Upper lobe of left lung (tissue), 6 donors: Measurements from ENCODE around the gene KHK. TPM values are rescaled to one million over a fixed set of nuclear protein-coding genes. Genes with fewer than 3 reads are reported as not detected.
A peak's percentile ranks its signal among the peaks of the same experiment; 100 is the strongest.

ENCODE experiments used
- ATAC-seq, 2 donors: fragments of 200-7000 bp; cut with Tn5 transposase; one replicate each; pipeline ENCODE4 v1.9.1; 2022; ENCODE audit warnings: mild to moderate bottlenecking in 2 of 2, moderate library complexity in 2 of 2; ENCODE audit not compliant: low FRiP score in 2 of 2
- DNase-seq, 2 donors: peaks; one replicate each; pipeline ENCODE4 v3.0.0-alpha.2; 2019 to 2020
- H3K27ac ChIP-seq, 4 donors: fragments of 200-600 bp; sonication (generic); one replicate each; pipeline ENCODE4 v1.5.1; 2016 to 2019
- H3K27me3 ChIP-seq, 4 donors: fragments of 200-600 bp; sonication (generic); one replicate each; pipeline ENCODE4 v1.5.1; 2017 to 2019
- H3K36me3 ChIP-seq, 4 donors: fragments of 200-600 bp; sonication (generic); one replicate each; pipeline ENCODE4 v1.5.1; 2016 to 2019
- H3K4me1 ChIP-seq, 4 donors: fragments of 200-600 bp; sonication (generic); one replicate each; pipeline ENCODE4 v1.5.1; 2018 to 2019
- H3K4me3 ChIP-seq, 4 donors: fragments of 200-600 bp; sonication (generic); one replicate each; pipeline ENCODE4 v1.5.1; 2017 to 2019; ENCODE audit warnings: mild to moderate bottlenecking in 2 of 4, moderate library complexity in 1 of 4
- H3K9me3 ChIP-seq, 4 donors: fragments of 200-600 bp; sonication (generic); one replicate each; pipeline ENCODE4 v1.5.1; 2018 to 2019
- CTCF ChIP-seq, 6 experiments: fragments of 450-650 bp in 4 of 6; fragments of 200-600 bp in 2 of 6; sonication (generic) in 2 of 6; IDR thresholded peaks; one replicate each; pipeline ENCODE4 v1.5.1; 2016 to 2019; ENCODE audit warnings: antibody characterized with exemption in 6 of 6
- EP300 ChIP-seq, 4 donors: sonication (generic); formaldehyde crosslinking; IDR thresholded peaks; one replicate each; pipeline ENCODE4 v1.5.1; 2017; ENCODE audit warnings: antibody characterized with exemption in 4 of 4, control low read depth in 2 of 4
- POLR2A ChIP-seq, 4 donors: fragments of 450-650 bp; IDR thresholded peaks; one replicate each; pipeline ENCODE4 v1.5.1; 2016 to 2017; ENCODE audit warnings: antibody characterized with exemption in 4 of 4, mild to moderate bottlenecking in 2 of 4
- POLR2AphosphoS5 ChIP-seq, 2 donors: sonication (generic); formaldehyde crosslinking; IDR thresholded peaks; one replicate each; pipeline ENCODE4 v1.5.1; 2017; ENCODE audit warnings: antibody characterized with exemption in 2 of 2
- WGBS, 2 donors: methylation state at CpG; one replicate each; pipeline ENCODE4 v1.1.5; 2017 to 2018; 5-methylcytosine and 5-hydroxymethylcytosine counted together
- total RNA-seq, 6 donors: library from RNA; depleted of rRNA in 4 of 6; stranded (reverse); fragments of >200 nt in 4 of 6; gene quantifications; one replicate each; pipeline versions ENCODE4 v1.1.0 to v1.2.1, GENCODE V29; 2016 to 2021
- donor health status: DM: no; HTN: no; CAD: no; lungs with moderate emphysema.
- donor health status: DM: no; HTN: yes; CAD: no; lungs with severe emphysema.

Gene KHK
- total RNA-seq, 6 donors from 2014 or later, result 2.4 to 10.4 (median 6.3) TPM

- ATAC-seq (no peak), DNase-seq (no peak)
- Histone ChIP-seq H3K4me3 (no peak overlapping the region), H3K9me3 (no peaks in the 10 kb centered on the region), H3K4me1 (peaks cover 9 to 22% (median 13%) of the 10 kb centered on the region in 4 donors), H3K27me3 (no peaks in the 10 kb centered on the region), H3K27ac (no peak overlapping the region), H3K36me3 (peaks cover 0 to 12% (median 8%) of the 10 kb centered on the region in 4 donors)
- 93 to 94% methylated on average over 3 to 7 of the region's 7 CpGs for WGBS, 2 donors
- no peak for TF ChIP-seq EP300 (IDR thresholded peaks at IDR 0.05)
- TF ChIP-seq POLR2A (IDR thresholded peaks at IDR 0.05), result no peak
- no peak for TF ChIP-seq CTCF (IDR thresholded peaks at IDR 0.05)
- no peak for TF ChIP-seq POLR2AphosphoS5 (IDR thresholded peaks at IDR 0.05)
Observed at GRCh38 chr2:27136751-27137150, 50.2 kb downstream of the KHK start.

- Histone ChIP-seq H3K4me1 (peaks cover 9 to 17% (median 13%) of the 10 kb centered on the region in 4 donors), H3K9me3 (no peaks in the 10 kb centered on the region), H3K27ac (no peak overlapping the region), H3K4me3 (no peak overlapping the region), H3K27me3 (no peaks in the 10 kb centered on the region), H3K36me3 (peaks cover 0 to 5% (median 2%) of the 10 kb centered on the region in 4 donors)
- 89% methylated on average over 10 to 16 of the region's 21 CpGs for WGBS, 2 donors
- DNase-seq (peak in 1 of 2 donors; percentile 77), ATAC-seq (no peak)
- TF ChIP-seq POLR2A (IDR thresholded peaks at IDR 0.05) (no peak), POLR2AphosphoS5 (IDR thresholded peaks at IDR 0.05) (no peak), CTCF (IDR thresholded peaks at IDR 0.05) (no peak), EP300 (IDR thresholded peaks at IDR 0.05) (no peak)
Observed at GRCh38 chr2:27137322-27137935, 50.9 kb downstream of the KHK start.

GRCh38 chr2:27138111-27138510 is 51.5 kb downstream of the KHK start:
- Histone ChIP-seq H3K9me3 (no peaks in the 10 kb centered on the region), H3K27me3 (no peaks in the 10 kb centered on the region), H3K27ac (no peak overlapping the region), H3K4me3 (no peak overlapping the region), H3K4me1 (peaks cover 7 to 10% (median 8%) of the 10 kb centered on the region in 4 donors), H3K36me3 (no peaks in the 10 kb centered on the region)
- ATAC-seq (no peak), DNase-seq (no peak)
- TF ChIP-seq CTCF (IDR thresholded peaks at IDR 0.05) (no peak), POLR2AphosphoS5 (IDR thresholded peaks at IDR 0.05) (no peak), POLR2A (IDR thresholded peaks at IDR 0.05) (no peak), EP300 (IDR thresholded peaks at IDR 0.05) (no peak)
- 78 to 87% methylated on average over 5 to 7 of the region's 7 CpGs for whole genome bisulfite sequencing, 2 donors

- TF ChIP-seq CTCF (IDR thresholded peaks at IDR 0.05), result no peak
- no peak for TF ChIP-seq POLR2A (IDR thresholded peaks at IDR 0.05)
- TF ChIP-seq POLR2AphosphoS5 (IDR thresholded peaks at IDR 0.05), result no peak
- no peak for TF ChIP-seq EP300 (IDR thresholded peaks at IDR 0.05)
- no peaks in the 10 kb centered on the region for H3K36me3 ChIP-seq
- ATAC-seq (no peak), DNase-seq (no peak)
- H3K27ac ChIP-seq, result no peak within 1 kb of the TSS
- WGBS, 2 donors, result 58 to 79% methylated on average over 2 to 4 of the region's 4 CpGs
- H3K4me3 ChIP-seq, result no peak within 1 kb of the TSS
- no peaks in the 10 kb centered on the region for H3K27me3 ChIP-seq
- no peaks in the 10 kb centered on the region for H3K4me1 ChIP-seq
- H3K9me3 ChIP-seq, result no peaks in the 10 kb centered on the region
Observed at GRCh38 chr2:27139310-27139709, 52.7 kb downstream of the KHK start, which contains the start of gene PRR30. Gene PRR30 (minus strand): TSS chr2:27139410. CDS start chr2:27138329, 1,081 bp downstream.

GRCh38 chr2:27143285-27143684 is 56.7 kb downstream of the KHK start:
- Histone ChIP-seq H3K4me3 (no peak overlapping the region), H3K36me3 (no peaks in the 10 kb centered on the region), H3K4me1 (no peaks in the 10 kb centered on the region), H3K9me3 (no peaks in the 10 kb centered on the region), H3K27ac (no peak overlapping the region), H3K27me3 (no peaks in the 10 kb centered on the region)
- WGBS, 2 donors, result 69 to 80% methylated on average over 1 of the region's 1 CpG
- no peak for TF ChIP-seq EP300 (IDR thresholded peaks at IDR 0.05)
- no peak for TF ChIP-seq POLR2AphosphoS5 (IDR thresholded peaks at IDR 0.05)
- TF ChIP-seq CTCF (IDR thresholded peaks at IDR 0.05), result no peak
- TF ChIP-seq POLR2A (IDR thresholded peaks at IDR 0.05), result no peak
- DNase-seq (no peak), ATAC-seq (no peak)
